ENCODE data around the gene ZNF764. TPM values are rescaled to one million over a fixed set of nuclear protein-coding genes. Genes with fewer than 3 reads are reported as not detected.

The ZNF764 gene
- total RNA-seq, 2 donors from 2014 or later: 19.0 TPM

- 82 to 90% methylated on average over 7 to 8 of the region's 8 CpGs for WGBS, 2 experiments (ENCODE audit: insufficient coverage in 1 of 2, insufficient read length in 1 of 2)
- no peak overlapping the region for H3K27ac Mint-ChIP-seq
- H3K9me3 Mint-ChIP-seq: no peaks in the 10 kb centered on the region
Measured at GRCh38 chr16:30565984-30566383, 7.8 kb upstream of the ZNF764 start.

GRCh38 chr16:30565526-30565925 lies 7.4 kb upstream of the ZNF764 start:
- Histone ChIP-seq H3K9ac (ENCODE audit: extremely low read depth, low read length, poor library complexity, severe bottlenecking) (no peak overlapping the region), H3K36me3 (ENCODE audit: control insufficient read depth, insufficient read depth, low read length) (no peaks in the 10 kb centered on the region), H3K27ac (ENCODE audit: low read depth, low read length) (no peak overlapping the region), H3K4me3 (ENCODE audit: low read length) (no peak overlapping the region), H3K4me1 (ENCODE audit: control insufficient read depth, insufficient read depth, low read length) (peaks cover 6% of the 10 kb centered on the region), H3K27me3 (ENCODE audit: control insufficient read depth, insufficient read depth, low read length, poor library complexity, severe bottlenecking) (no peaks in the 10 kb centered on the region), H3K9me3 (ENCODE audit: control insufficient read depth, low read length) (no peaks in the 10 kb centered on the region)
- Mint-ChIP-seq H3K4me1 (peaks cover 4% of the 10 kb centered on the region), H3K9me3 (no peaks in the 10 kb centered on the region), H3K36me3 (ENCODE audit: low read depth) (no peaks in the 10 kb centered on the region), H3K4me3 (no peak overlapping the region), H3K27ac (no peak overlapping the region), H3K27me3 (ENCODE audit: insufficient read depth) (peaks cover 27% of the 10 kb centered on the region)
- WGBS, 2 experiments (ENCODE audit: insufficient coverage in 1 of 2, insufficient read length in 1 of 2): 81 to 83% methylated on average over 5 to 7 of the region's 7 CpGs
- no peak for TF ChIP-seq CTCF (conservative IDR thresholded peaks at IDR 0.05)
- no peak for DNase-seq

More at GRCh38 chr16:30565984-30566383, 7.8 kb upstream of the ZNF764 start:
- Histone ChIP-seq H3K27ac (ENCODE audit: low read depth, low read length) (no peak overlapping the region), H3K9me3 (ENCODE audit: control insufficient read depth, low read length) (no peaks in the 10 kb centered on the region), H3K27me3 (ENCODE audit: control insufficient read depth, insufficient read depth, low read length, poor library complexity, severe bottlenecking) (no peaks in the 10 kb centered on the region), H3K9ac (ENCODE audit: extremely low read depth, low read length, poor library complexity, severe bottlenecking) (no peak overlapping the region), H3K4me3 (ENCODE audit: low read length) (no peak overlapping the region), H3K36me3 (ENCODE audit: control insufficient read depth, insufficient read depth, low read length) (no peaks in the 10 kb centered on the region), H3K4me1 (ENCODE audit: control insufficient read depth, insufficient read depth, low read length) (peaks cover 6% of the 10 kb centered on the region)
- Mint-ChIP-seq H3K4me1 (peaks cover 7% of the 10 kb centered on the region), H3K36me3 (ENCODE audit: low read depth) (no peaks in the 10 kb centered on the region), H3K27me3 (ENCODE audit: insufficient read depth) (peaks cover 25% of the 10 kb centered on the region), H3K4me3 (no peak overlapping the region)
- DNase-seq: no peak
- no peak for TF ChIP-seq CTCF (conservative IDR thresholded peaks at IDR 0.05)

GRCh38 chr16:30562021-30562420 lies 3.8 kb upstream of the ZNF764 start:
- DNase-seq: no peak
- 90 to 96% methylated on average over 10 to 14 of the region's 14 CpGs for WGBS, 2 experiments (ENCODE audit: insufficient coverage in 1 of 2, insufficient read length in 1 of 2)
- no peaks in the 10 kb centered on the region for H3K36me3 Mint-ChIP-seq (ENCODE audit: low read depth)
- no peaks in the 10 kb centered on the region for H3K9me3 Mint-ChIP-seq
- H3K4me3 ChIP-seq (ENCODE audit: low read length): no peak overlapping the region
- no peak overlapping the region for H3K9ac ChIP-seq (ENCODE audit: extremely low read depth, low read length, poor library complexity, severe bottlenecking)
- no peaks in the 10 kb centered on the region for H3K27me3 ChIP-seq (ENCODE audit: control insufficient read depth, insufficient read depth, low read length, poor library complexity, severe bottlenecking)
- no peaks in the 10 kb centered on the region for H3K36me3 ChIP-seq (ENCODE audit: control insufficient read depth, insufficient read depth, low read length)
- no peaks in the 10 kb centered on the region for H3K9me3 ChIP-seq (ENCODE audit: control insufficient read depth, low read length)
- H3K4me3 Mint-ChIP-seq: peak overlapping the region; percentile 58
- no peaks in the 10 kb centered on the region for H3K4me1 Mint-ChIP-seq
- no peaks in the 10 kb centered on the region for H3K4me1 ChIP-seq (ENCODE audit: control insufficient read depth, insufficient read depth, low read length)
- H3K27ac ChIP-seq (ENCODE audit: low read depth, low read length): no peak overlapping the region
- TF ChIP-seq CTCF (conservative IDR thresholded peaks at IDR 0.05): no peak
- no peak overlapping the region for H3K27ac Mint-ChIP-seq
- peaks cover 24% of the 10 kb centered on the region for H3K27me3 Mint-ChIP-seq (ENCODE audit: insufficient read depth)

All from endodermal cell (in vitro differentiated cells).